Skin of body (tissue), 3 donors: Measurements from ENCODE around the gene MAN1B1. TPM values are rescaled to one million over a fixed set of nuclear protein-coding genes. Genes with fewer than 3 reads are reported as not detected.

Experiments used
- DNase-seq: peaks from one replicate; lab custom pipeline; 2025; lab: John Stamatoyannopoulos, UW
- small RNA-seq: library from RNA; depleted of rRNA; stranded (forward); fragments of <200 nt; gene quantifications from one replicate; pipeline ENCODE3, GENCODE V24; 2014; ENCODE audit warnings: low replicate concordance
- total RNA-seq: library from RNA; depleted of rRNA; stranded (reverse); fragments of >200 nt; gene quantifications from one replicate; pipeline ENCODE4 v1.2.3, GENCODE V29; 2014

The MAN1B1 gene
- total RNA-seq, 1 donor from 2014 or later: 39.5 TPM

DNA sequence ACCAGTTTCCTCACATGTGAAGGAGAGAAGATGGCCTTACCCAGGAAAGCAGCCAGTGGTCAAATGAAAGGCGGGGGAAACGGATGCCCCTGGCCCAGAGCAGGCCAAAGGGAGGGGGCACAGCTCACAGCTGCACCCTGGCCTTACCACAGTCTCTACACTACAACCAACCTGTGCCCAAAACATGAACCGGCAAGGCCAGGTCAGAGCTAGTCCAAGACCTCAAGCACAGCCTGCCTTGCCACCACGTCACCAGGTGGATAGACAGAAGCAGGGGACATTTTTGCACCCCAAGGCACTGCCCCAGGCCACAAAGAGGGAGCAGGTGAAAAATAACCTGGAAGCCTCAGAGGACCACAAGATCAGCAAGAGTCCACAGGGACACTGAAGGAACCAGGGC, 56.7 kb downstream of the MAN1B1 start:
- DNase-seq: no peak

DNA sequence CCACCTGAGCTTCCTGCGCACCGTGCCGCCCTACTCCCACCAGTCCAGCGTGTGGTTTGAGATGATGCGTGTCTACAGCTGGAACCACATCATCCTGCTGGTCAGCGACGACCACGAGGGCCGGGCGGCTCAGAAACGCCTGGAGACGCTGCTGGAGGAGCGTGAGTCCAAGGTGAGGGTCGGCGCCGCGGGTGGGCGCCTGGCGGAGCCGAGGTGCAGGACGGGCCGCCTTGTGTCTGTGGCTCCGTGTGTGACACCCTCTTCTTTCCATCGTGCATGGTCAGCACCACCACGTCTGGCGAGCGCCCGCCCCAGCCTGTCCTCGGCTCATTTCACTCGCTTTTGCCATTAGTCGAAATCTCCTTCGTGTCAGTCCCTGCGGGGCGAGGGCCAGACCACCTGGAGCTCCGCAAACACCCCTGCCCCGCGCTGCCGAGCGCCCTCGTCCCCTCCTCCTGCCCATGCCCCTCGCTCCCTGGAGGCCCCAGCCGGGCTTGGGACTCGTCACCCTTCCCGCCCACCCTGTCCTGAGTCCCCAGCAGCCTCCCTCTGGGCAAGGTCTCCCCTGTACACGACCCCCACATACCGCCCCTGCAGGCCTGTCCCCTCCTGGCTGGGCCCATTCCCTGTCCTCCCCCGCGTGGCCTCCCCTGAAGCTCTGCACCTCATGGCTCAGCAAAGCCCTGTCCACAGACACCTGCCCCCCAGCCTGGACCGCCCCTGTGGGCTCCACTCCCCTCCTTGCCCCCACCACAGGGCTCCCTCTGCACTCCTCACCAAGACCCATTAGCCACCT, 59.1 kb downstream of the MAN1B1 start:
- no peak for DNase-seq

DNA sequence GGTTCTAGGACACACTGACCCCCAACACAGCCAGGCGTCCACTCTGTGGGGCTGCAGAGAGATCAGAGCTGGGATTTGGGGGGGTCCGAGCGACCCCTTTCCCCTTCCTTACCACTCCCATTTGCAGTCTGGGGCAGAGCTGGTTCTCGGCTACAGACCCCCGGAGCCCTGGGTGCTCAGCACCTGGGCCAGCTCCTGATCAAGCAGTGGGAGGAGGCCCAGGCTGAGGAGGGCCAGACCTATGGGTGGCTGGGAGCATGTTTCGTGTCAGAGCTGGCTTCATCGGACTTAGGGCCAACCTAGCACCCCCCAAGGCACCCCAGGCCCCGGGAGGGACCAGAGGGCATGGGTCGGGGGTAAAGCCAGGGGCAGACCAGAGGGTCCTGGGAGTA, 59.7 kb downstream of the MAN1B1 start:
- DNase-seq: no peak

GRCh38 chr9:137147091-137147792, 60.5 kb downstream of the MAN1B1 start:
- no peak for DNase-seq

DNA sequence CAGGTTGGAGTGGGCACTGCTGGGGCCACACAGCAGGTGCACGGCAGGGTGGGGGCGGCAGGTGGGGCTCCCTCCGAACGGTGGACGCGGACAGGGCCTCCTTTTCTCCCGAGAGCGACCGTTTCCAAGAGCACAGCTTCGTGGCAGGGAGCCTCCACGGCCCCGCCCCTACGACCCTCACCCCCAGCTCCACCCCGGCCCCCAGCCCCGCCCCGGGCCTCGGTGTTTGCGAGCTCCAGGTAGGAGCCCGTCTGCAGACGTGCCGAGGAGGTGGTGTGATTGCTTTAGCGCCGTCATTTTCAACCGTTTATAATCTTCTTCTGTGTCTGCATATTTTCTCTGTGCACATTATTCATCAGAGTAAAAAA, 61.0 kb downstream of the MAN1B1 start:
- DNase-seq: no peak

DNA sequence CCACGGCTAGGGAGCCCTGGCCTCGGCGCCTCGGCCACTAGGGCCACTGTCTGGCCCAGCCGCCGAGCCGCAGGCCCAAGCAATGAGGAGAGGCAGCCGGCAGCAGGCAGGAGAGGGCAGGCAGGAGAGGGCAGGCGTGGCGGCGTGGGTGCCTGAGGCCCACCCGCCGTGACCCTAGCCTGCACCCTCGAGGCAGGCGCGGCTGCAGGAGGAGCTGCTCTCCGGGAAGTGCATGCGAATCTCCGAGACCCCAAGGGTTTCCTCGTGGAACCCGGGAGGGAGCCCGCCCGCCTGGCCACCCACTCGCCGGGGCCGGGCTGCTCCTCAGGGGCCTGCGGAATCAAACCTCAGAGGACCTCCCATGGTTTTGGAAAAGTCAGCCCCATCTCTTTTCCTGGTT, 61.5 kb downstream of the MAN1B1 start:
- no peak for DNase-seq

GRCh38 chr9:137148661-137149060, 61.9 kb downstream of the MAN1B1 start:
- DNase-seq: no peak

DNA sequence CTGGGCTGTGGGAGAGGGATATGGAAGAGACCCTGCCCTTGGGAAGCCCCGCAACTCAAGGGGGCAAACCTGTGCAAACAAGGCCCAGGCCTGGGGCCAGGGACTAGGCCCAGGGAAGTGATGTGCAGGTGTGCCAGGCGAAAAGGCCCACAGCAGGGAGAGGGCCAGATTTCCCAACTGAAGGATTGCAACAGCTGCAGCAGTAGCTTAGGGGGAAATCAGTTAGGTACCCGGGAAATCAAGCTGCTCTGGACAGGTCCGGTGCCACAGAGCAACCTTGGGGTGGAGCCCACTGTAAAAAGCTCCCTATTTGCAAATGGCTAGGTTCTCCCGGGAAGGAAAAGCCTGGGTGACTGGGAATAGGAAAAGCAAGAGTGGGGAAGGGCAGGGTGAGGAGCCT, 62.6 kb downstream of the MAN1B1 start:
- DNase-seq: no peak

DNA sequence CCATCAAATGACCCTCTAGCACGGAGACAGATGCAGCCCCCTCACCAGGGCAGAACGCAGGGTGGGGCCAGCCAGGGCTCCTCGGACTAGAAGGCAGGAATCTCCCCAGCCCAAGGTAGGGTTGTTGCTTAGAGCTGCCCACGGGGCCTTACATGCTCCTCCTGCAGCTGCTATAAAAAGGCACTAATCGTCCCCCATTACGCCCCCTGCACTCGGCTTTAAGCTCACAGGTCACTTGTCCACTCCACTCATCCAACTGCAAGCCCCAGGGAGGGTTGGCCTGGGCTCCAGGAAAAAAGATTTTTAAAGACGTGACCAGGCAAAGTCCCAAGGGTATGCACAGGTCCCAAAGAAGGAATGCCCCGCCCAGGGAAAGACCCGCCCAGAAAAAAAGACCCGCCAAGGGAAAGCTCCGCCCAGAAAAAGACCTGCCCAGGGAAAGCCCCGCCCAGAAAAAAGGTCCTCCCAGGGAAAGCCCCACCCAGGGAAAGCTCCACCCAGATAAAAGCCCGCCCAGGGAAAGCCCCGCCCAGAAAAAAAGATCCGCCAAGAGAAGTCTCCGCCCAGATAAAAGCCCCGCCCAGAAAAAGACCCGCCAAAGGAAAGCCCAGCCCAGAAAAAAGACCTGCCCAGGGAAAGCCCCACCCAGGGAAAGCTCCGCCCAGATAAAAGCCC, 63.3 kb downstream of the MAN1B1 start:
- DNase-seq: no peak

GRCh38 chr9:137150617-137151457, 64.1 kb downstream of the MAN1B1 start:
- no peak for DNase-seq

- no peak for DNase-seq
Observed at GRCh38 chr9:137152844-137153405, 66.1 kb downstream of the MAN1B1 start.

DNA sequence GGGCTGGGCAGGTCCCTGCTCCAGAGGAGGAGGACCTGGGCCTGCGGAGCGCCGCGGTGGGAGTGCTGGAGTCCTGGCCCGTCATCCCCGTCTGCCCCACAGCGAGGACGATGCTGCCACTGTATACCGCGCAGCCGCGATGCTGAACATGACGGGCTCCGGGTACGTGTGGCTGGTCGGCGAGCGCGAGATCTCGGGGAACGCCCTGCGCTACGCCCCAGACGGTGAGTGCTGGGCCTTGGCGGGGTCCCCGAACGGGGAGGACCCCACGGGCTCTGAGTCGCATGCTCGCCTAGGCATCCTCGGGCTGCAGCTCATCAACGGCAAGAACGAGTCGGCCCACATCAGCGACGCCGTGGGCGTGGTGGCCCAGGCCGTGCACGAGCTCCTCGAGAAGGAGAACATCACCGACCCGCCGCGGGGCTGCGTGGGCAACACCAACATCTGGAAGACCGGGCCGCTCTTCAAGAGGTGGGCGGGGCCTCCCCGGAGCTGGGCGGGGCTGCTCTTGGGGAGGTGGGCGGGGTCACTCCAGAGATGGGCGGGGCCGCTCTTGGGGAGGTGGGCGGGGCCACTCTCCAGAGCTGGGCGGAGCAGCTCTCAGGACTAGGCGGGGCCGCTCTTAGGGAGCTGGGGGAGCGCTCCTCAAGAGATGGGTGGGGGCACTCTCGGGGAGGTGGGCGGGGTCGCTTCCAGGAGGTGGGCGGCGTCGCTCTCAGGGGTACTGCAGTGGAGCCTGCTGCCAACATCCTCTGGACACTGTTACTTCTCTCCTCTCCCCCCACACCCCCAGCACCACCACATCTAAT, 70.0 kb downstream of the MAN1B1 start:
- DNase-seq: no peak

- DNase-seq: no peak
Observed at GRCh38 chr9:137157618-137158415, 71.0 kb downstream of the MAN1B1 start.

DNA sequence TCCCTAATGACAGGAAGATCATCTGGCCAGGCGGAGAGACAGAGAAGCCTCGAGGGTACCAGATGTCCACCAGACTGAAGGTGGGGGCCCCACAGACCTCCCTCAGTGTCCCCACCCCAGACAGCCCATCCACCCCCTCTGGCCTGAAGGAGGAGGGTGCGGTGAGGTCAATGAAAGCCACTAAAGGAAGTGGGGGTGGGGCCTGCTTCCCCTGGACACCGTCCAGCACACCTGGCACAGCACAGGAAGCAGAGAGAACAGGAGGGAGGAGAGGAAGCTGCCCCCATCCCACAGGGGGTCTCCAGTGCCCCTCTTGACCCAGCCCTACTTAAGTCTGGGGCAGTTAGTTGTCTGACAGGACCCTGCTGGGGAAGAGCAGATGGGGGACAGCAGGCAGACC, 71.8 kb downstream of the MAN1B1 start:
- no peak for DNase-seq

Small RNA genes lying within 50 kb of the gene (small RNA-seq; reads per million reads assigned to genes)
- gene RF00153: 0.12 reads per million

Other genes with a start within 250 kb of the MAN1B1 start
- gene AJM1, start 244.5 kb upstream of the MAN1B1 start, total RNA-seq: 0.79 TPM
- gene PHPT1, start 237.6 kb upstream of the MAN1B1 start, total RNA-seq: 70.4 TPM
- 2.5 TPM for gene MAMDC4, start 234.6 kb upstream of the MAN1B1 start, total RNA-seq
- 165 TPM for gene EDF1, start 220.7 kb upstream of the MAN1B1 start, total RNA-seq
- 7.8 TPM for gene TRAF2, start 200.5 kb upstream of the MAN1B1 start, total RNA-seq
- gene FBXW5, start 142.2 kb upstream of the MAN1B1 start, total RNA-seq: 38.8 TPM
- not detected for gene C8G, start 141.7 kb upstream of the MAN1B1 start, total RNA-seq
- gene LCN12, start 134.7 kb upstream of the MAN1B1 start, total RNA-seq: not detected
- gene PTGDS, start 109.5 kb upstream of the MAN1B1 start, total RNA-seq: 15.3 TPM
- 0.20 TPM for gene LCNL1, start 104.0 kb upstream of the MAN1B1 start, total RNA-seq
- 13.0 TPM for gene PAXX, start 94.6 kb upstream of the MAN1B1 start, total RNA-seq
- gene CLIC3, start 90.4 kb upstream of the MAN1B1 start, total RNA-seq: 12.7 TPM
- gene ABCA2, start 58.7 kb upstream of the MAN1B1 start, total RNA-seq: 13.6 TPM
- gene FUT7, start 54.9 kb upstream of the MAN1B1 start, total RNA-seq: 0.39 TPM
- gene NPDC1, start 40.8 kb upstream of the MAN1B1 start, total RNA-seq: 15.4 TPM
- gene ENTPD2, start 32.9 kb upstream of the MAN1B1 start, total RNA-seq: 8.0 TPM
- gene SAPCD2, start 16.4 kb upstream of the MAN1B1 start, total RNA-seq: 5.8 TPM
- 5.4 TPM for gene UAP1L1, start 9.5 kb upstream of the MAN1B1 start, total RNA-seq
- gene DPP7, start 27.7 kb downstream of the MAN1B1 start, total RNA-seq: 32.4 TPM
- 0.89 TPM for gene GRIN1, start 52.2 kb downstream of the MAN1B1 start, total RNA-seq
- not detected for gene LRRC26, start 83.1 kb downstream of the MAN1B1 start, total RNA-seq
- not detected for gene TMEM210, start 85.1 kb downstream of the MAN1B1 start, total RNA-seq
- gene ANAPC2, start 101.6 kb downstream of the MAN1B1 start, total RNA-seq: 22.0 TPM
- gene SSNA1, start 101.7 kb downstream of the MAN1B1 start, total RNA-seq: 24.1 TPM
- gene TPRN, start 113.8 kb downstream of the MAN1B1 start, total RNA-seq: 3.4 TPM
- gene TMEM203, start 118.7 kb downstream of the MAN1B1 start, total RNA-seq: 19.5 TPM
- 3.0 TPM for gene NDOR1, start 118.7 kb downstream of the MAN1B1 start, total RNA-seq
- gene RNF208, start 135.3 kb downstream of the MAN1B1 start, total RNA-seq: 0.20 TPM
- 1.4 TPM for gene CYSRT1, start 138.2 kb downstream of the MAN1B1 start, total RNA-seq
- not detected for gene RNF224, start 140.5 kb downstream of the MAN1B1 start, total RNA-seq
- gene SLC34A3, start 143.9 kb downstream of the MAN1B1 start, total RNA-seq: not detected
- 97.1 TPM for gene TUBB4B, start 154.3 kb downstream of the MAN1B1 start, total RNA-seq
- not detected for gene STPG3, start 164.3 kb downstream of the MAN1B1 start, total RNA-seq
- gene NELFB, start 168.3 kb downstream of the MAN1B1 start, total RNA-seq: 21.3 TPM
- 1.7 TPM for gene TOR4A, start 190.7 kb downstream of the MAN1B1 start, total RNA-seq
- gene NRARP, start 215.3 kb downstream of the MAN1B1 start, total RNA-seq: 9.9 TPM